ENCODE data around the gene GNG2.

Gene GNG2

GRCh38 chr14:51860164-51860824 is at the start of gene GNG2:
TSS of gene GNG2 (plus strand) at chr14:51860612. CDS start at chr14:51950679, 90,067 bp downstream.
- TF ChIP-seq GATA2 (IDR thresholded peaks at IDR 0.05; ENCODE audit: low read depth, low read length) (no peak), GATA3 (IDR thresholded peaks at IDR 0.05; ENCODE audit: low read depth, low read length) (no peak)

DNA sequence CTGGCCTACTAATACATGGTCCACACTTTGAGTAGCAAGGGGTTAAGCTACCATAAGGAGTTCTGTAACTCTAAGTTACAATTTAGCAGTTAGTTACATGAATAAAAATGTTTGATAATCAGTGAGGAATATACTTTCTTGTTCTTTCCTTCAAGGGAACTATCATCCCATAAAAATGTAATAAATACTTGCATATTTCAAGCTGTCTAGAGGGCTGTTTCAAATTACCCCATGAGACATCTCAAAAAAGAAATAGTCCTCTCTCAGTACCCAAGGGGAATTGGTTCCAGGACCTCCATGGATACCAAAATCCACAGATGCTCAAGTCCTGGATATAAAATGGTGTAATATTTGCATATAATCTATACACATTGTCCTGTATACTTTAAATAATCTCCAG is 48.7 kb upstream of the GNG2 start:
- no peak for TF ChIP-seq GATA2 (IDR thresholded peaks at IDR 0.05; ENCODE audit: low read depth, low read length)
- no peak for TF ChIP-seq GATA3 (IDR thresholded peaks at IDR 0.05; ENCODE audit: low read depth, low read length)

- TF ChIP-seq GATA2 (IDR thresholded peaks at IDR 0.05; ENCODE audit: low read depth, low read length): no peak
- TF ChIP-seq GATA3 (IDR thresholded peaks at IDR 0.05; ENCODE audit: low read depth, low read length): no peak
These were observed 44.4 kb upstream of the GNG2 start for GRCh38 chr14:51816031-51816430.

DNA sequence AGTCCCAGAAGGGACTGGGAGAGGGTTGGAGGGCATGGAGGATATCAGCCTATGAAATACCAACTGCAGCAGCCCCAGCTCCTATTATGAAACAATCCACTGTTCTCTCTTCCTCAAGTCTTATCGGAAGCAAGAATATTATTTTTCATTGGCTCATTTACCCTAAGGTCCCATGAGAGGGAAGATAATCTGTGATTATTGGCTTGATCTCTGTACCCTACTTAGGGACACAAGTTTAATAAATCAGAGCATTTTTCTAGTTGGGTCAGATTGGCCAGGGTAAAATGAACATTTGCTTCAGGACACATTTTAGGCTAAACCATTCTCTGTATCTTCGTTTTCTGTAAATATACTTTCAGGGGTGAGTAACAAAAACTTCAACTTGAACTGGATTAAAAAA is 43.1 kb upstream of the GNG2 start:
- TF ChIP-seq GATA2 (IDR thresholded peaks at IDR 0.05; ENCODE audit: low read depth, low read length): no peak
- no peak for TF ChIP-seq GATA3 (IDR thresholded peaks at IDR 0.05; ENCODE audit: low read depth, low read length)

DNA sequence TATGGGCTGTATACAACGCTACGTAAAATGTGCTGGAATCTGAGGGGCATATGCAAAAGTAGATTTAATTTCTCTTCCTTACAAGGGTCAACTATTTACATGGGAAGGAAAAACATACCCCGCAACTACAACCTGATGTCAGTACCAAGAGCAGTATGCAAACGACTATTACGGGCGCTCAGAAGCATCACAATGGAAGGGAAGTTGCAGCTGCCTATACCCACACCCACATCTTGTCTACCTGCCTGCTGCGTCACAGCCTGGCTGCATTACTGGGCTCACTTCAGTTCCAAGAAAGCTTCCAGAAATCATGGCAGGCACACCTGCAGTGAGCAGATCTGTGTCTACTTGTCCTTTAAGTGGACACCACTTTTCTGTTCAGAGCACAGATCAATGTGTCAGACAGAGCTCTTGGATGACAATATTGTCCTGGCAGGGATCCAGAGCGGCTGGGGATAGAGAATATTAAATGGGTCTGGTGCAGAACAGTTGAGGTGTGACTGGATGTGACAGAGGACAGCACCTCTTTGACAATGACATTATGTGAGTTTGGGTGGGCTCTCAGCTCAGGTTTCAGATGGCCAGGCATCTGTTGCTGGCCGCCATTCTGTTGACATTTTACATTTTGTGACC is 41.5 kb upstream of the GNG2 start:
- TF ChIP-seq GATA2 (IDR thresholded peaks at IDR 0.05; ENCODE audit: low read depth, low read length) (no peak), GATA3 (IDR thresholded peaks at IDR 0.05; ENCODE audit: low read depth, low read length) (no peak)

DNA sequence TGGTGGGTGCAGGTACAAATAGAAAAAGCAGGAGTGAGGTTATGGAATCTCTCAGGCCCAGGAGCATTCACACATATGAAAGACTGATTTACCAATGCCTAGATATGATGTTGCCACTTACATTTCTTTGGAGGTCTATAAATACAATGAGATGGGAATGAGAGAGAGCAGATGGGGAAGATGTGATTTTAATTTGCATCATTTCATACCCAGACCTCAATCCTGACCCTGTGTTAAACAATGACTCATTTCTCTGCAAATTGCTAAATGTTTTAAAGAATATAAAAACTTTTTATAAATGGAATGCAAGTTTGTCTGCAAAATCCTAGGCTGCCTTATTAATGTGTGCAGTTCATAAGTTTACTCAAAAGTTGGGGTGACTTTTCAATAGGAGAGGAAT is 38.6 kb upstream of the GNG2 start:
- TF ChIP-seq GATA2 (IDR thresholded peaks at IDR 0.05; ENCODE audit: low read depth, low read length) (no peak), GATA3 (IDR thresholded peaks at IDR 0.05; ENCODE audit: low read depth, low read length) (no peak)

- TF ChIP-seq GATA2 (IDR thresholded peaks at IDR 0.05; ENCODE audit: low read depth, low read length) (no peak), GATA3 (IDR thresholded peaks at IDR 0.05; ENCODE audit: low read depth, low read length) (no peak)
These were observed 37.9 kb upstream of the GNG2 start for GRCh38 chr14:51822499-51822898.

DNA sequence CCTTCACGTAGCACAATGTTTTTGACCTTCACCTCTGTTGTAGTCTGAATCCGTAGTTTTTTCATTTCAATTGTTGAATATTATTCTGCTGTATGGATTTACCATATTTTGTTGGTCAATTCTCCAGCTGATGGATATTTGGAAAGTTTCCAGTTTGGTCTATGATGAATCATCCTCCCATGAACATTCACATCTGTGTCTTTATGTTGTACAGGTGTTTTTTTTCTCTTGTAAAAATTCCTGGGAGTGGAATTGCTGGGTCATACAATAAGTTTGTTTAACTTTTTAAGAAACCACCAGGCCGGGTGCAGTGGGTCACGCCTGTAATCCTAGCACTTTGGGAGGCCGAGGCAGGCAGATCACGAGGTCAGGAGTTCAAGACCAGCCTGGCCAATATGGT is 36.7 kb upstream of the GNG2 start:
- TF ChIP-seq GATA2 (IDR thresholded peaks at IDR 0.05; ENCODE audit: low read depth, low read length) (no peak), GATA3 (IDR thresholded peaks at IDR 0.05; ENCODE audit: low read depth, low read length) (no peak)

DNA sequence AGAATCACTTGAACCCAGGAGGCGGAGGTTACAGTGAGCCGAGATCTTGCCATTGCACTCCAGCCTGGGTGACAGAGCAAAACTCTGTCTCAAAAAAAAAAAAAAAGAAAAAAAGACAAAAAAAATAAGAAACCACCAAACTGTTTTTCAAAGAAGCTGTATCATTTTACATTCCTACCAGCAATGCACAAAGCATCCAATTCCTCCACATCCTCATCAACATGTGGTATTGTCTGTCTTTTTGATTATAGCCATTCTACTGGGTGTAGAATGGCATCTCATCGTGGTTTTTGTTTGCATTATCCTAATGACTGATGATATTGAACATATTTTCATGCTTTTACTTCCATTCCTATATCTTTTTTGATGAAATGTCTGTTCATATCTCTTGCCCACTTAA is 36.2 kb upstream of the GNG2 start:
- no peak for TF ChIP-seq GATA3 (IDR thresholded peaks at IDR 0.05; ENCODE audit: low read depth, low read length)

- TF ChIP-seq GATA2 (IDR thresholded peaks at IDR 0.05; ENCODE audit: low read depth, low read length) (no peak), GATA3 (IDR thresholded peaks at IDR 0.05; ENCODE audit: low read depth, low read length) (no peak)
These were observed 34.5 kb upstream of the GNG2 start for GRCh38 chr14:51825926-51826325.

DNA sequence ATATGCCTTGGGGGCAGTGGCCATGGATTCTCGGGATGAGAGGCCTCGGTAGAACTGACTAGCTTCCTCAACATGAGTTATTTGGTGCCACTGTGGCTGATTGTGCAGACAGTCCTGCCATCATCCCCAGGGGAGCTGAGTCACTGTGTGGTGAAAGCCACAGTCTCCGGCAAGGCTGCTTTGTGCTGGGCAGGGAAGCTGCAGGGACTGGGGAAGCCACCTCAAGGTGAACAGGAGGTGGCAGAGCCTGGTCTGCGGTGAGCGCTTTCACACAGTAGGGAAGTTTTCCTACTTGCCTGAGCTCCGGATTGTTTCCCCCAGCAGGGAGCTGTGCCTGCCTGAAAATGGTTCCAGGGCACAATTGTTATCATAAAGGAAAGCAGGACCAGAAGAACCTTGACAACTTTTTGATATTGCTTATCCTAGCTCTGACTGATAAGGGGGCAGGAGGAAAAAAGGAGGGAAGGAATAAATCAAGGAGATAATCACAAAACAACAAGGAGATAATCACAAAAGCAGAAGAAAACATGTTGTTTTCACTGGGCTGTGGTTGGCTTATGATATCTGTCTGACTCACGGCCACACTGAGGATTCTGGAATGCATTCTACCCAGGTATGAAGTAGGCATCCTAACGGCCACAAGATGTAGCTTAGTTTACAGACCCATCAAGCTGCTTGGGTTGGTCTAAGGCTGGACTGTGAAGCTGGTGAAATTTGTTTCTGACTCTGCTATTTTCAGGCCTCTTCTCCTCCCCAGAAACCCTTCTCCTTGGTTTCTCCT is 32.2 kb upstream of the GNG2 start:
- TF ChIP-seq GATA3 (IDR thresholded peaks at IDR 0.05; ENCODE audit: low read depth, low read length) (no peak), GATA2 (IDR thresholded peaks at IDR 0.05; ENCODE audit: low read depth, low read length) (no peak)

GRCh38 chr14:51834240-51834639 is 26.2 kb upstream of the GNG2 start:
- no peak for TF ChIP-seq GATA3 (IDR thresholded peaks at IDR 0.05; ENCODE audit: low read depth, low read length)
- TF ChIP-seq GATA2 (IDR thresholded peaks at IDR 0.05; ENCODE audit: low read depth, low read length): no peak

GRCh38 chr14:51836417-51836816 is 24.0 kb upstream of the GNG2 start:
- TF ChIP-seq GATA3 (IDR thresholded peaks at IDR 0.05; ENCODE audit: low read depth, low read length) (no peak), GATA2 (IDR thresholded peaks at IDR 0.05; ENCODE audit: low read depth, low read length) (no peak)

- TF ChIP-seq GATA3 (IDR thresholded peaks at IDR 0.05; ENCODE audit: low read depth, low read length) (no peak), GATA2 (IDR thresholded peaks at IDR 0.05; ENCODE audit: low read depth, low read length) (no peak)
These were observed 16.1 kb upstream of the GNG2 start for GRCh38 chr14:51844081-51844881.
